GM19397 (cell line): ENCODE data around the gene RAI1.
A peak's percentile ranks its signal among the peaks of the same experiment; 100 is the strongest.
"Not testable (repeated sequence)": the region's sequence is repeated elsewhere in the genome, so short reads cannot be mapped to it uniquely, and the experiment has no call there.

Source experiments
- ATAC-seq: cut with Tn5 transposase; IDR thresholded peaks from one replicate; pipeline ENCODE4 v1.9.1; 2021; ENCODE audit warnings: mild to moderate bottlenecking, moderate library complexity; ENCODE audit not compliant: unreplicated experiment

RAI1 gene, protein sequence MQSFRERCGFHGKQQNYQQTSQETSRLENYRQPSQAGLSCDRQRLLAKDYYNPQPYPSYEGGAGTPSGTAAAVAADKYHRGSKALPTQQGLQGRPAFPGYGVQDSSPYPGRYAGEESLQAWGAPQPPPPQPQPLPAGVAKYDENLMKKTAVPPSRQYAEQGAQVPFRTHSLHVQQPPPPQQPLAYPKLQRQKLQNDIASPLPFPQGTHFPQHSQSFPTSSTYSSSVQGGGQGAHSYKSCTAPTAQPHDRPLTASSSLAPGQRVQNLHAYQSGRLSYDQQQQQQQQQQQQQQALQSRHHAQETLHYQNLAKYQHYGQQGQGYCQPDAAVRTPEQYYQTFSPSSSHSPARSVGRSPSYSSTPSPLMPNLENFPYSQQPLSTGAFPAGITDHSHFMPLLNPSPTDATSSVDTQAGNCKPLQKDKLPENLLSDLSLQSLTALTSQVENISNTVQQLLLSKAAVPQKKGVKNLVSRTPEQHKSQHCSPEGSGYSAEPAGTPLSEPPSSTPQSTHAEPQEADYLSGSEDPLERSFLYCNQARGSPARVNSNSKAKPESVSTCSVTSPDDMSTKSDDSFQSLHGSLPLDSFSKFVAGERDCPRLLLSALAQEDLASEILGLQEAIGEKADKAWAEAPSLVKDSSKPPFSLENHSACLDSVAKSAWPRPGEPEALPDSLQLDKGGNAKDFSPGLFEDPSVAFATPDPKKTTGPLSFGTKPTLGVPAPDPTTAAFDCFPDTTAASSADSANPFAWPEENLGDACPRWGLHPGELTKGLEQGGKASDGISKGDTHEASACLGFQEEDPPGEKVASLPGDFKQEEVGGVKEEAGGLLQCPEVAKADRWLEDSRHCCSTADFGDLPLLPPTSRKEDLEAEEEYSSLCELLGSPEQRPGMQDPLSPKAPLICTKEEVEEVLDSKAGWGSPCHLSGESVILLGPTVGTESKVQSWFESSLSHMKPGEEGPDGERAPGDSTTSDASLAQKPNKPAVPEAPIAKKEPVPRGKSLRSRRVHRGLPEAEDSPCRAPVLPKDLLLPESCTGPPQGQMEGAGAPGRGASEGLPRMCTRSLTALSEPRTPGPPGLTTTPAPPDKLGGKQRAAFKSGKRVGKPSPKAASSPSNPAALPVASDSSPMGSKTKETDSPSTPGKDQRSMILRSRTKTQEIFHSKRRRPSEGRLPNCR (N-terminal part only)

DNA sequence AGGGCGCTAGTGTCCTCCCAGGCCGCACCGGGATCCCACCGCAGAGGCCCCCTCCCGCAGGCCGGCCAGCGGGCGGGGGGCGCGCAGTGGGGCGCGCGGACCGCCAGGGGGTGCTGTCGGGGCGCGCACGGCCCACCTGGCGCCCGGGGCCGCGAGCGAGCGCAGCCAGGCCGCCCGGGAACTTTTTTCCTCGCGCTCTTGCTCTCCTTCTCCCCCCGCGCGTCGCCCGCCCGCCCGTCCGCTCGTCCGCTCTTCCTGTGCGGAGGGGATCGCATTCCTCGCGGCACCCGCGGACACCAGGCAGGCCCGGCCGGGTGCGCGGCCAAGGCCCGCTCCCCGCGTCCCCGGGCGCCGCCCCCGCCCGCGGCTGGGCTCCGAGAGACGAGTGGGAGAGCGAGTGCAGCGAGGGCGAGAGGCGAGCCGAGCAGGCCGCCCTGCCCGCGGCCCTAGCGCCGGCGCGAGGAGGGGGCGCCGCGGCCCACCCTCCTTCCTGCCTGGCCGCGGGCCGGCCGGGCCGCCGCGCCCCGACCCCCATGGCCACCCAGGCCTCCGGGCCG lies at the start of gene RAI1:
Gene RAI1, plus strand, starts transcription at position 272 of the 557 bp plus-strand sequence. CDS start 111,491 bp downstream, outside the sequence.
- peak; percentile 60 for ATAC-seq

DNA sequence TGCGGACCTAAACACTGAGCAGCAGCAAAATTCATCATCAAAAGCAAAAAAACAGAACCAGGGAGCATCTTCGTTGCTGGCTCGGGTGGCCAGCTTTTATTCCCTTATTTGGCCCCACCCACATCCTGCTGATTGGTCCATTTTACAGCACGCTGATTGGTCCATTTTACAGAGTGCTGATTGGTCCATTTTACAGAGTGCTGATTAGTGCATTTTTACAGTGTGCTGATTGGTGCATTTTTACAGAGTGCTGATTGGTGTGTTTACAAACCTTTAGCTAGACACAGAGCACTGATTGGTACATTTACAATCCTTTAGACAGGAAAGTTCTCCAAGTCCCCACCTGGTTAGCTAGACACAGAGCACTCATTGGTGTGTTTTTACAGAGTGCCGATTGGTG lies 48.6 kb upstream of the RAI1 start:
- ATAC-seq = not testable (repeated sequence)

DNA sequence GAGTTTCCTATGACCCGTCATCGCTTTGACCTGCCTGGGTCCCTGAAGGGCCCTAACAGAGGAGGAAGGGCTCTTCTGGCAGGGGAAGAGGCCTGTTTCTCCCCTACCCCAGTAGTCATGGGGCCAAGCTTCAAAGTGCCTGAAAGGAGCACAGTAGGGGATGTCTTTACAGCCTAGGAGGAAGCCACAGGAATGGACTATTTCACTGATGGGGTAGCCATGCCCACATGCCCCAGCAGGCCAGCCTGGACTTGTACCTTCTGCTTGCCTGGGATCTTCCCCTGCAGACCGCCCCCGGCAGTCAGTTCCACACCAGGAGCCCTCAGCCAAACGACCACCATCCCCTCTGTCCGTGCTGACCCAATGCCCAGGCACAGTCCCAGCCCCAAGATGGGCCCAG lies 47.9 kb upstream of the RAI1 start:
- ATAC-seq = no peak

DNA sequence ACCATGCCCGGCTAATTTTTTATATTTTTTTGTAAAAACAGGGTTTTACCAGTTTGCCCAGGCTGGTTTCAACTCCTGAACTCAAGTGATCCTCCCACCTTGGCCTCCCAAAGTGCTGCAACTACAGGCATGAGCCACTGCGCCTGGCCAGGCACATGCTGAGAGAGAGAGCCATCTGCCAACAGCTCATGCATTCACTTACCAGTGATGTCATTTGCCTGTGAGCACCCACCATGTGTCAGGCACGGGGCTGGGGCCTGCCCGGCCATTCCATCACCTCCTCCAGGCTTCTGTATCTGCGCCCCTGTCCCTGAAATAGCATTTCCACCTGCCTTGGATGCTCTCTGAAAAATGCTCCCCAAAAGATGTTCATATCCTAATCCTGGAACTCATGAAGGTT lies 46.1 kb upstream of the RAI1 start:
- no peak for ATAC-seq

DNA sequence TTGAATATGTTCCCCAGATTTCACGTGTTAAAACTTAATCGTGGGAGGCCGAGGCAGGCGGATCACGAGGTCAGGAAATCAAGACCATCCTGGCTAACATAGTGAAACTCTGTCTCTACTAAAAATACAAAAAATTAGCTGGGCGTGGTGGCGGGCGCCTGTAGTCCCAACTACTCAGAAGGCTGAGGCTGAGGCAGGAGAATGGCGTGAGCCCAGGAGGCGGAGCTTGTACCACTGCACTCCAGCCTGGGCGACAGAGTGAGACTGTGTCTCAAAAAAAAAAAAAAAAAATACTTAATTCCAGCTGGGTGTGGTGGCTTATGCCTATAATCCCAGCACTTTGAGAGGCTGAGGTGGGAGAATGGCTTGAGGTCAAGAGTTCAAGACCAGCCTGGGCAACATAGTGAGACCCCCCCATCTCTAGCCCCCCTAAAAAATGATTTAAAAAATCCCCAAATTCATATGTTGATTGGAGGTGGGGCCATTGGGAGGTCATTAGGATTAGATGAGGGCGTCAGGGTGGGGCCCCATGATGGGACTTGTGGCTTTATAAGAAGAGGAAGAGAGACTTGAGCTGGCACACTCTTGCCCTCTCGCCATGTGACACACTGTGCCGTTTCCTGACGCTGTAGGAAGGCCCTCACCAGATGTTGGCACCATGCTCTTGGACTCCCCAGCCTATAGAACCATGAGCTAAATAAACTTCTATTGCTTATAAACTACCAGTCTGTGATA lies 45.6 kb upstream of the RAI1 start:
- ATAC-seq = not testable (repeated sequence)

DNA sequence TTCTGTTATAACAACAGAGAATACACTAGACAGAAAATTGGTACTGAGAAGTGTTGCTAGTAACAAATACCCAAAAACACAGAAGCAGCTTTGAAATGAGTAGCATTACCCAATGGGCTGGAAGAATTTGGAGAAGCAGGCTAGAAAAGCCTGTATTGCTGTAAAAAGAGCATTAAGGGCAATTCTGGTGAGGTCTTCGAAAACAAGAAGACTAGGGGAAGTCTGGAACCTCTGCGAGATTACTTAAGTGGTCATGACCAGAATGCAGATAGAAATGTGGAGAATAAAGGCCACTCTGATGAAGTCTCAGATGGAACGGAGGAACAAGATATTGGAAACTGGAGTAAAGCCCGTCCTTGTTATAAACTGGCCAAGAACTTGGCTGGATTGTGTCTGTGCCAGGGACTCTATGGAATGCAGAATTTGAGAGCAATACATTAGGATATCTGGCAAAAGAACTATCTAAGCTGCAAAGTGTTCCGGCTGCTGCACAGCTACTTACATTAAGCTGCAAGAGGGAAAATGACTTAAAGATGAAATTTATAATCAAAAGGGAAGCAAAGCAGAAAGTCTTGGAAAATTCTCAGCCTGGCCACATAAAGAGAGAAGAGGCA lies 44.9 kb upstream of the RAI1 start:
- no peak for ATAC-seq

DNA sequence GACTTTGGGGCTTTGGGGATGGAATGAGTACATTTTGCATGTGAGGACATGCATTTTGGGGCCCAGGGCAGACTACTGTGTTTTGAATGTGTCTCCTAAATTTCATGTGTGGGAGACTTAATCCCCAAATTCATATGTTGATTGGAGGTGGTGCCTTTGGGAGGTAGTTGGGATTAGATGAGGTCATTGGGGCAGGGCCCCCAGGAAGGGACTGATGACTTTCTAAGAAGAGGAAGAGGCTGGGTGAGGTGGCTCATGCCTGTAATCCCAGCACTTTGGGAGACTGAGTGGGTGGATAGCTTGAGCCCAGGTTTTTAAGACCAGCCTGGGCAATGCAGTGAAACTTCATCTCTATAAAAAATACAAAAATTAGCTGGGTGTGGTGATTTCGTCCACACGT lies 42.8 kb upstream of the RAI1 start:
- ATAC-seq = no peak

DNA sequence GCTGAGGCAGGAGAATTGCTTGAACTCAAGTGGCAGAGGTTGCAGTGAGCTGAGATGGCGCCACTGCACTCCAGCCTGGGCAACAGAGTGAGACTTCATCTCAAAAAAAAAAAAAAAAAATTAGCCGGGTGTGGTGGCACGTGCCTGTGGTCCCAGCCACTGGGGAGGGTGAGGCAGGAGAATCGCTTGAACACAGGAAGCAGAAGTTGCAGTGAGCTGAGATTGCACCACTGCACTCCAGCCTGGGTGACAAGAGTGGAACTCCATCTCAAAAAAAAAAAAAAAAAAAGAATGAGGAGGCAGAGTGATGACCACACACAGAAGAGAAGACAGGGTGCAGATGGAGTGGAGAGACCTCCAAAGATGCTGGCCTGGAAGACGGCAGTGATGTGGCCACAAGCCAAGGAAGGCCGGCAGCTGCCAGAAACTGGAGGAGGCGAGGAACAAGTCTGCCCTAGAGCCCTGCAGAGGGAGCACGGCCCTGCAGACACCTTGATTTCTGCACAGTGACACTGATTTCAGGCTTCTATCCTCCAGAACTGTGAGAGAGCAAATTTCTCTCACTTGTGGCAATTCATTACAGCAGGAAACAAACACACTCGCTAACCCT lies 41.5 kb upstream of the RAI1 start:
- ATAC-seq = not testable (repeated sequence)

DNA sequence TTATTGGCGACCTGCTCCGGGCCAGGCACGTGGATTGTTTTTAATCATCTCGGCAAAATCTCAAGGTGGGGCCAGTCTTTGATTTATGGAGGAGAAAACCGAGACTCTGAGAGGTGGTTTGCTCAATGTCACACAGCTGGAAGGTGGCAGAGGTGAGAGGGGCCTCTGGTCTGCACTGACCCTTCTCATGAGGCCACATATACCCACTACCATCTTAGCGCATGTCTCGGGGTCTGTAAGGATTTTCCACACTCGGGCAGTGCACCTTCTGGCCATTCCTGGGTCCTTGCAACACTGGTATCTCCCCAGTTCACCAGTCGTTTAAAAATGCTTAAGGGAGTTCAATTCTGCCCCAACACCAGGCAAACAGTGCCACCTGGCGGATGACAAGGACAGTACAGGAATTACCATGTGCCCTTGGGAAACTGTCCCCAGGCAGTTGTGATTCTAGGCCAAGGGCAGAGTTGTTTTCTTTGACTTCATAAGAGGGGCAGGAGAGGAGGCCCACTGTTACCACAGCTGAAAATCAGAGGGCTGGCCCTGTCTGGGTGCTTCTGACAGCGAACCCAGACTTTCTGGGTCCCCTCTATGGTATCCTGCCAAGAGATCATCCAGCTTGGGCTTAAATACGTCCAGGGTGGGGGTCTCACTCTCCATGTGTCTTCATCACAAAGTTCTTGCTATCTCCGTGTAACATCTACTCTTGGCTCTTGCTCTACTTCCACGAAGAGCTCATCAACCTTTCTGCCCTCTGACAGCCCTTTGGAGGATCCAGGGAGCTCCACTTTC lies 39.4 kb upstream of the RAI1 start:
- no peak for ATAC-seq

DNA sequence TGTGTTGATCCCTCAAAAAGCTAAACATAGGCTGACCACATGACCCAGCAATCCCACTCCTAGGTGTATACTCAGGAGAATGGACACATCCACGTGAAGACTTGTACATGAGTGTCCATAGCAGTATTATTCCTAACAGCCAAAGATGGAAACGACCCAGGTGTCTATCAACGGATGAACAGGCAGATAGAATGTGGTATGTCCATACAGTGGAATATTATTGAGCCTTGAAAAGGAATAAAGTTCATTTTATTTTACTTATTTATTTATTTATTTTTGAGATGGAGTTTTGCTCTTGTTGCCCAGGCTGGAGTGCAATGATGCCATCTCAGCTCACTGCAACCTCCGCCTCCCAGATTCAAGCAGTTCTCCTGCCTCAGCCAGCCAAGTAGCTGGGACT lies 36.1 kb upstream of the RAI1 start:
- not testable (repeated sequence) for ATAC-seq

DNA sequence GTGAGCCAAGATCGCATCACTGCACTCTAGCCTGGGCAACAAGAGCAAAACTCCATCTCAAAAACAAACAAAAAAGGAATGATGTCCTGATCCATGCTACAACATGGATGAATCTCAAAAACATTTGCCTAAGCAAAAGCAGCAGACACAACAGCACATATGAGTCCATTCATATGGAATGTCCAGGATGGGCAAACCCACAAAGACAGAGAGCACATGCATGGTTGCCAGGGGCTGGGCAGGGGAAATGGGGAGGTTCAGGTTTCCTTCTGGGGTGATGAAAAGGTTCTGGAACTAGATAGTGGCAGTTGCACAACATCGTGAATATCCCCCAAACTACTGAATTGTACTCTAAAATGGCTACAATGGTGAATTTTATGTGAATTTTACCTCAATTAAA lies 35.3 kb upstream of the RAI1 start:
- no peak for ATAC-seq

DNA sequence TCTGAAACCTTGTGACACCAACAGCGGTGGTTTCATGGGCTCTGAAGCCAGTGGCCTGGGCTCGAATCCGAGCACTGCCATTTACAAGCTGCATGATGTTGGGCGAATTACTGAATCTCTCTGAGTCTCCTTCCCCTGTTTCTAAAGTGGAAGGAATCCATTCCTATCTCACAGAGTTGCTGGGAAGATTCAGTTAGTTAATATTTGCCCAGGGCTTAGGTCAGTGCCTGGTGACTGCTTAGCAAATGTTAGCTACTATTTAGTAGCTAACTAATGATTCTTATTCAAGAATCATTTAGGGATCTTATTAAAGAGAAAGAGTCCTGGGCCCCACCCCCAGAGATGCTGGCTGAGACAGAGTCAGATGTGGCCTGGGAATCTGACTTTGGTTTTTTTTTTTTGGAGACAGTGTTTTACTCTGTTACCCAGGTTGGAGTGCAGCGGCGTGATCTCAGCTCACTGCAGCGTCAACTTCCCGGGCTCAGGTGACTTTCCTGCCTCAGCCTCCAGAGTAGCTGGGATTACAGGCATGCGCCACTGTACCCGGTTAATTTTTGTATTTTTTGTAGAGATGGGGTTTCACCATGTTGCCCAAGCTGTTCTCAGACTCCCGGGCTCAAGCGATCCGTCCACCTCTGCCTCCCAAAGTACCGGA lies 33.6 kb upstream of the RAI1 start:
- ATAC-seq = no peak

DNA sequence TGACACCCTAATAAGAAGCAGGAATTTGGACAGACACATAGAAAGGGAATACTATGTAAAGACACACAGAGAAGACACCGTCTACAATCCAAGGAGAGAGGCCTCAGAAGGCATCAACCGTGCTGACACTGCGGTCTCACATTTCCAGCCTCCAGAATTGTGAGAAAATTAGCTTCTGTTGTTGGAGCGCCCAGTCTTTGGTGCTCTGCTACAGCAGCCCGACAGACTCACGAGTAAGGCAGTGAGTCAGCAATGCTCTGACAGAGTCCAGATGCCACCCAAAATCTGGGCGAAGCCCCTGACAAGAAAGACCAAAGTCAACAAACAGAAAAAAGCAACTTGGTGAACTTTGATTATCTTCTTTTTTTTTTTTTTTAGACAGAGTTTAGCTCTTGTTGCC lies 32.5 kb upstream of the RAI1 start:
- no peak for ATAC-seq

DNA sequence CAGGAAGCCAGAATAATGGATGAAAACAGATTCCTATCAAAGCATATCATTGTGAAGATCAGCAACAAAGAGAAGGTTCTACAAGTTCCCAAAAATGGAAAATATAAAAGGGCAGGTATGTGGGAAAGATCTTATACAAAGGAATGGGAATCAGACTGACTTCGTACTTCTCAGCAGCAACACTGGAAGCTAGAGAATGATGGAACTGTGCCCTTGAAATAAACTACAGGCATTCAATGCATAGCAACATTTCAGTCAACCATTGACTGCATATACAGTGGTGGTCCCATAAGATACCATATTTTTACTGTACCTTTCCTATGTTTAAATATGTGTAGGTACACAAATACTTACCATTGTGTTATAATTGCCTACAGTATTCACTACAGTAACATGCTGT lies 30.3 kb upstream of the RAI1 start:
- no peak for ATAC-seq

DNA sequence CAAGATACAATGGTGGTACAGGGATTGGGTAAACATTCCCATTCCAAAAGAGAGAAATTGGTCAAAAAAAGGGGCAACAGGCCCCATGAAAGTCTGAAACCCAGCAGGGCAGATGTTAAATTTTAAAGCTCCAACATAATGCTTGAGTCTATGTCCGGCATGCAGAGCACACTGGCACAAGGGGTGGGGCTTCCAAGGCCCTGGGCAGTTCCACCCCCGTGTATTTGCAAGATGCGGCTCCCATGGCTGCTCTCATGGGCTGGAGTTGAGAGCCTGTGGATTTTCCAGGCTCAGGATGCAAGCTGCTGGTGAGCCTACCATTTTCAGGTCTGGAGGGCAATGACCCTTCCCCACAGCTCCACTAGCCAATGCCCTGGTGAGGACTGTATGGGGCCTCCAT lies 27.9 kb upstream of the RAI1 start:
- ATAC-seq = no peak

DNA sequence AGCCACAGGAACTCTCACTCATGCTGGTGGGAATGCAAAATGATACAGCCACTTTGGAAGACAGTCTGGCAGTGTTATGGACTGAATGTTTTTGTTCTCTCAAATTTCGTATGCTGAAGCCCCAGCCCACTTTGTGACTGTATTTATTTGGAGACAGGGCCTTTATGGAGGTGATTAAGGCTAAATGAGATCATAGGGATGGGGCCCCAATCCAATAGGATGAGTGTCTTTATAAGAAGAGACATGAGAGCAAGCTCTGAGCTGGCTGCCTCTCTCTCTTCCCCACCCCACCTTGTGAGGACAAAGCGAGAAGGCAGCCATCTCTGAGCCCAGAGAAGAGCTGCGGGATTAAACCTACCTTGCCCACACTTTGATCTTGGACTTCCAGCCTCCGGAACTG lies 21.9 kb upstream of the RAI1 start:
- ATAC-seq = no peak

DNA sequence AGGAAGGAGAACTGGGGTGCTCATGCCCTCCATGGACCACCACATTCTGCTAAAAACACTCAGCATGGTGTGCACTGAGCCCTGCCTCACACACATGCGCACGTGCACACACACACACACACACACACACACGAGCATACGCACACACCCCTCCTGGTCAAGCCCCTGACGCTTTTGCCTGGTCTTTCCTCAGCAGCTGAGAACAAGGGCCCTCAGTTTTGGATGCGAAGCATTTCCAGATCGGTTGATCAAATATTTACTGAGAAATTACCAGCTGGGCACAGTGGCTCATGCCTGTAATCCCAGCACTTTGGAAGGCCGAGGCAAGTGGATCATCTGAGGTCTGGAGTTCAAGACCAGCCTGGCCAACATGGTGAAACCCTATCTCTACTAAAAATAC lies 20.1 kb upstream of the RAI1 start:
- ATAC-seq = no peak

DNA sequence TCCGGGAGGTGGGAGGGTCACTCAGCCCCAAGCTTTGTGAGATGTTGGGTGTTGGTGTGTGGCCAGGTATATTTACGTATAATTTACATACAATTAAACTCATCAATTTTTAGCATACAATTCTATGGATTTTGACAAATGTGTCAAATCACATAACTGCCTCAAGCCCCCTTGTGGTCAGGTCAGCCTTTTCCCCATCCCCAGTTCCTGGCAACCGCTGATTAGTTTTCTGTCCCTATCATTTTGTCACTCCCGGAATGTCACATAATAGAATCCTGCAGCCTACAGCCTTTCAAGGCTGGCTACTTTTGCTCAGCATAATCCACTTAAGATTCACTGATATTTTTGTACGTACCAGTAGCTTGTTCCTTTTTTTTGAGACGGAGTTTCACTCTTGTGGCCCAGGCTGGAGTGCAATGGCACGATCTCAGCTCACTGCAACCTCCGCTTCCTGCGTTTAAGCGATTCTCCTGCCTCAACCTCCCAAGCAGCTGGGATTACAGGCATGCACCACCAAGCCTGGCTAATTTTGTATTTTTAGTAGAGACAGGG lies 19.3 kb upstream of the RAI1 start:
- ATAC-seq = no peak
